Neural crest cell (in vitro differentiated cells): ENCODE data around the gene LNPEP. TPM values are rescaled to one million over a fixed set of nuclear protein-coding genes. Genes with fewer than 3 reads are reported as not detected.

ENCODE experiments used
- DNase-seq: peaks from one replicate; pipeline ENCODE4 v3.0.0; 2021; ENCODE audit warnings: low read depth, mixed read lengths, low spot score
- H3K27ac Mint-ChIP-seq: one replicate; pipeline ENCODE4 v1.8.0; 2021; ENCODE audit warnings: mild to moderate bottlenecking, mixed read lengths; ENCODE audit not compliant: unreplicated experiment
- H3K27me3 Mint-ChIP-seq: 2 replicates; pipeline ENCODE4 v1.8.0; 2021; ENCODE audit warnings: low read depth, mild to moderate bottlenecking, mixed read lengths
- H3K36me3 Mint-ChIP-seq: 2 replicates; pipeline ENCODE4 v1.8.0; 2021; ENCODE audit warnings: low read depth, mild to moderate bottlenecking, mixed read lengths
- H3K4me1 Mint-ChIP-seq: 2 replicates; pipeline ENCODE4 v1.8.0; 2021; ENCODE audit warnings: mixed read lengths
- H3K4me3 Mint-ChIP-seq: one replicate; pipeline ENCODE4 v1.8.0; 2021; ENCODE audit warnings: mild to moderate bottlenecking, mixed read lengths
- H3K9me3 Mint-ChIP-seq: 2 replicates; pipeline ENCODE4 v1.8.0; 2021; ENCODE audit warnings: mixed read lengths
- CTCF ChIP-seq: fragments of 200-600 bp; sonication (generic); conservative IDR thresholded peaks from 2 replicates; pipeline ENCODE4 v1.5.0; 2021; ENCODE audit warnings: antibody characterized with exemption, mild to moderate bottlenecking
- total RNA-seq: library from RNA; stranded (reverse); gene quantifications from 2 replicates; pipeline ENCODE4 v1.2.1, GENCODE V29; 2021

LNPEP gene
- total RNA-seq, 1 donor from 2014 or later = 17.4 TPM

- TF ChIP-seq CTCF = no peak
- H3K27ac Mint-ChIP-seq = no peak overlapping the region
- DNase-seq = no peak
- no peaks in the 10 kb centered on the region for H3K4me1 Mint-ChIP-seq
- no peaks in the 10 kb centered on the region for H3K27me3 Mint-ChIP-seq
- no peak overlapping the region for H3K4me3 Mint-ChIP-seq
- H3K36me3 Mint-ChIP-seq = peaks cover 5% of the 10 kb centered on the region
- H3K9me3 Mint-ChIP-seq = peaks cover 5% of the 10 kb centered on the region
Measured at GRCh38 chr5:97085459-97086181, 149.7 kb downstream of the LNPEP start.

Other genes with a start within 250 kb of the LNPEP start
- gene ERAP1, start 128.1 kb upstream of the LNPEP start, total RNA-seq = 32.8 and 34.3 TPM in 2 replicates
- not detected in 2 replicates for gene ERAP2, start 59.6 kb upstream of the LNPEP start, total RNA-seq
- gene LIX1, start 206.5 kb downstream of the LNPEP start, total RNA-seq = 19.1 and 19.7 TPM in 2 replicates
- gene RIOK2, start 247.2 kb downstream of the LNPEP start, total RNA-seq = 33.4 and 34.2 TPM in 2 replicates